ENCODE measurements around the gene ETHE1. TPM values are rescaled to one million over a fixed set of nuclear protein-coding genes. Genes with fewer than 3 reads are reported as not detected.
A peak's percentile ranks its signal among the peaks of the same experiment; 100 is the strongest.

Gene ETHE1, protein sequence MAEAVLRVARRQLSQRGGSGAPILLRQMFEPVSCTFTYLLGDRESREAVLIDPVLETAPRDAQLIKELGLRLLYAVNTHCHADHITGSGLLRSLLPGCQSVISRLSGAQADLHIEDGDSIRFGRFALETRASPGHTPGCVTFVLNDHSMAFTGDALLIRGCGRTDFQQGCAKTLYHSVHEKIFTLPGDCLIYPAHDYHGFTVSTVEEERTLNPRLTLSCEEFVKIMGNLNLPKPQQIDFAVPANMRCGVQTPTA
- 10 to 100 TPM; 19.8 to 27.9 TPM for total RNA-seq
- long read RNA-seq, donor 1, partial matches to known transcripts: 0 of 6 reads
- long read RNA-seq, donor 1, other reads (novel, unspliced or antisense): 2 of 6 reads
- long read RNA-seq, donor 2, transcript ETHE1-201 (7 exons, 963 nt): major isoform, 29 of 36 reads
- long read RNA-seq, donor 2, partial matches to known transcripts: 0 of 36 reads
- long read RNA-seq, donor 2, other reads (novel, unspliced or antisense): 5 of 36 reads

DNA sequence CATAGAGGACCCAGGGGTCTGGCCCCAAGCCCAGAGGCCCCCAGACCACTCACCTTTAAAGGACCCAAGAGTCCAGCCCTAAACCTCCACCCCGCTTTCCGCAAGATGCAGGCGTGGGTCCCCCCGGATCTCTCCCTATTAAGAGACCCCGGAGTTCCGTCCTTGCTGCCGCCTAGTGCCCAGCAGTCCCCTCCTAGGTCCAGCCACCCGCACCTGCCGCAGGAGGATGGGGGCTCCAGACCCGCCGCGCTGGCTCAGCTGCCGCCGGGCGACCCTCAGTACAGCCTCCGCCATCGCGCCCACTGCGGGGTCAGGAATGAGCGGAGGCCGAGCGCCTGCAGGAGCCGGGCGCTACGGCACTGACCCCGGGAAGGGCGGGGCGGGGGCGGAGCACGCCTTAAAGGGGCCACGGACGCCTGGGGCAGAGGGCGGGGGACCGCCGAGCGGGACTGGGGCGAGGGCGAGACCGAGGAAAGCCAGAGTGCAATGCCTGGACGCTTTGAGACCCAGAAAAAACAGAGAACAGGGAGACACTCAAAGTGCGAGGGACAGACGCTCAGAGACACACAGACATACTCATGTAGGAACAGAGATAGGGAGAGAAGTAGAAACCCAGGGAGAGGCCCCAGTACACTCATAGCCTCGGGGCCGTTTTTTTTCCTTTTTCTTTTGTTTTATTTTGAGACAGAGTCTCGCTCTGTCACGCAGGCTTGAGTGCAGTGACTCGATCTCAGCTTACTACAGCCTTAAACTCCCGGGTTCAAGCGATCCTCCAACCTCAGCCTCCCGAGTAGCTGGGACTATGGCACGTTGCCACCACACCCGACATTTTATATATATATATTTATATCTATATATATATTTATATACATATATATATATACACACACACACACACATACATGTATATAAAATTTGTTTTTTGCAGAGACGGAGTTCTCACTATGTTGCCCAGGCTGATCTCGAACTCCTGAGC, at the start of gene ETHE1:
ETHE1 (minus strand) TSS at position 318 of the 976 bp plus-strand sequence; CDS start at position 294, 24 bp downstream.
- intact Hi-C loops (cut with DNase I): no loop called here
- peak; percentile 95 for DNase-seq (ENCODE audit: low spot score)

DNA sequence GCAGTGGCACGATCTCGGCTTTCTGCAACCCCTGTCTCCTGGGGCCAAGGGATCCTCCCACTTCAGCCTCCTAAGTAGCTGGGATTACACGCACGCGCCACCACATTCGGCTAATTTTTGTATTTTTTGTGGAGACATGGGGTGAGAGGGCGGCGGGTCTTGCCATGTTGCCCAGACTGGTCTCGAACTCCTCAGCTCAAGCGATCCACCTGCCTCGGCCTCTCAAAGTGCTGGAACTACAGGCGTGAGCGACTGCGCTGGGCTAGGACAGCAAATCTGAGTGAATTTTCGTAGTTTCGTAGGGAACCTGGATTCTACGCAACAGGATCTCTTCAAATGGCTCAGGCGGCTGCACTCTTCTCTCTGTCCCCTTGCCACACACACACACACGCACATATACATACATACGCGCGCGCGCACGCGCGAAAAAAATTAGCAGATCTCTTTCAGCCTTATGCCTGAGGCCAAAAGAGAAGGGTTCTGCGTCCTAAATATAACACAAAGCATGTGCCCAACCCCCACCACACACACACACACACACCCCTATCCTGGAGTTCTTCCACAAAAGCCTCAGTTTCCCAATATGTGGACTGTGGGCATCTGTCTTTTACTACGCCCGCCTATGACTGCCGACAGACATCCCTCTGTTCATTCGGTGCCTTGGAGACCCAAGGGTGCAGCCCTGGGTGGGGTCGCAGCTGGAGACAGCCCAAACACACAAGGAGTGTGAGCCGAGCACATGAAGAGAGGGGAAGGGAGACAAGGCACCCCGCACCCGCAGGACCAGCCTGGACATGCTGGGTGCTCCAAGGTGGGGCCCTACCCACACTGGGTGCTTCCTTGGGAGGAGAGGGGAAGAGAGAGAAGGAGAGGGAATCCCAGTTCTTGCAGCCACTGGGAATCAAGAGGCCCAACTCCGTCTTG, 49.2 kb upstream of the ETHE1 start:
- intact Hi-C loops (cut with DNase I): no loop called here
- DNase-seq (ENCODE audit: low spot score): no peak

DNA sequence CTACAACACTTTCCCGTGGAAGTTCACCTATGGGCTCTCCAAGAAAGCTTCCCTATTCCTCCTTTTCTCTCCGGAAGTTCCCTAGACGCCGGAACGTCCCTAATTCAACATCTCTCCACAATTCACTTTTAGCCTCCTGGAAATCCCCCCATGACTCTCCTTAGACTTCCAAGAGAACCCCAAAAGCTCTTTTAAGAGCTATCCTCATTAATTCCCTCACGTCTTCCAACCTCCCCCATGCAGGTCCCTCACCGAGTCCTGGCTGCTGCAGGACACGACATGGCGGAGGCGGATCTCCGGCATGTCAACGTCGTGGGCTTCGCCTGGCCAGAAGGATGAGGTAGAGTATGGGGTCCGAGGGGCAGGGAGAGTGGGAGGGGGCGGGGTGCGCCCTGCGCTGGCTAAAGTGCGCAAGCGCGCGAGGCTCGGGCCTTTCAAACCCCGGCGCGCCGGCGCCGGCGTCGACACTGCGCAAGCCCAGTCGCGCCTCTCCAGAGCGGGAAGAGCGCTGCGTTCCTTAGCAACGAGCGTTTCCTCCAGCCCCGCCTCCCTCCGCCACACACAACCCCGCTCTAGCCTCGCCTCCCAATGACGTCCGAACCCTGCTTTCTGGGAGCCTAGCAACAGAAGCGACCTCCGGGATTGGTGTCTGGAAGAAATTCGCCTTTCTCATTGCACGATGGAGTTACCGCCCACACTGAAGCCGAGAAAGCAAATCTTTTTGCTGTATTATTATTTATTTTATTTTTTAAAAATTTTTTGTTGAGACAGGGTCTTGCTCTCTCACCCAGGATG, 48.4 kb upstream of the ETHE1 start, which contains the start of the genes PINLYP and XRCC1:
PINLYP (plus strand) TSS at position 646 of the 795 bp plus-strand sequence. CDS start 1,391 bp downstream, outside the sequence.
XRCC1 (minus strand) TSS at position 372 of the 795 bp plus-strand sequence; CDS start at position 303, 69 bp downstream.
- intact Hi-C loops (cut with DNase I): no loop called here
- peak; percentile 99 for DNase-seq (ENCODE audit: low spot score)

DNA sequence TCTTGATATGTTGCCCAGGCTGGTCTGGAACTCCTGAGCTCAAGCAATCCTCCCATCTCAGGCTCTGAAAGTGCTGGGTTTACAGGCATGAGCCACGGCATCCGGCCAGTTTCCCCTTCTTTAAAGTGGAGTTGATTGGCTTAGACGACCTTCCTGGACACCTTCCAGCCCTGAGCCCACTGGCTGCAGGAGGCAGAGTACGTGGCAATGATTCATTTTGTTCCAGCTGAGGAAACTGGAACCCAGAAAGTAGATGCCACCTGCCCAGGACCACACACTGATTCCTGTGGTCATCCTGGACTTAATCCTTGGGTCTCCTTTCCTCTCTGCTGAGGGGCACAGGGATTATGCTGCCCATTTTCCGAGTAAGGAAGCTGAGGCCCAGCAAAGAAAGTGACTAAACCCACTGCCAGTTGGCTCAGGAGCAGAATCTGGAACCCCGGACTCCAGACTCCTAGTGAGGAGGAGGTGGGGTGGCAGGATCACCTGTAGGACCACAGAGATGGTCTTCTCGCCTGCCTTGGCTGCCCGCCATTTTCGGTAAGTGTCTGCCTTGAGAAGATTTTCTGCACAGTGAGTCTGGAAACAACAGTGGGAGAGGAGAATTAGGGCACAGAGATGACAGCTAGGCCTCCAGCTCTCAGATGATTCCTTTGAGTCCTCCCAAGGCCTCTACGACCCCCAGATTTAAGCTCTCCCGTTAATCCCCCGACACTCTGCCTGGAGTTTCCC, 47.6 kb upstream of the ETHE1 start:
- intact Hi-C loops (cut with DNase I): no loop called here
- DNase-seq (ENCODE audit: low spot score): no peak

DNA sequence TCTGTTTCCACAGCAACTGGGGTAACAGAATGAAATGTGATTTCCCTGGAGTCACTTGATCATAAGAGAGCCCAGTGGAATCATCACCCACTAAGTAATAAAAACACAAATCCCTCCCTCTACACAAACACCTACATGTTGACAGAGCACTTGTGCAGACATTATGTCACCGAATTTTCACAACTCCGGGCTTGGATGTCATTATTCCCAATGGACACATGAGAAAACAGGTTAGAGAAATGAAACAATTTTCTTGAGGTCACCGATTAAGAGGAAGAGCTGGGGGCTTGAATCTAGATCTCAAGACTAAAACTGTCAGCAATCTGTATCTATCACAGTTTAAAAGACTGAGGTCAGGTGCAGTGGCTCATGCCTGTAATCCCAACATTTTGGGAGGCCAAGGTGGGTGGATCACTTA, 45.2 kb upstream of the ETHE1 start:
- DNase-seq (ENCODE audit: low spot score): no peak
- intact Hi-C loops (cut with DNase I): no loop called here

DNA sequence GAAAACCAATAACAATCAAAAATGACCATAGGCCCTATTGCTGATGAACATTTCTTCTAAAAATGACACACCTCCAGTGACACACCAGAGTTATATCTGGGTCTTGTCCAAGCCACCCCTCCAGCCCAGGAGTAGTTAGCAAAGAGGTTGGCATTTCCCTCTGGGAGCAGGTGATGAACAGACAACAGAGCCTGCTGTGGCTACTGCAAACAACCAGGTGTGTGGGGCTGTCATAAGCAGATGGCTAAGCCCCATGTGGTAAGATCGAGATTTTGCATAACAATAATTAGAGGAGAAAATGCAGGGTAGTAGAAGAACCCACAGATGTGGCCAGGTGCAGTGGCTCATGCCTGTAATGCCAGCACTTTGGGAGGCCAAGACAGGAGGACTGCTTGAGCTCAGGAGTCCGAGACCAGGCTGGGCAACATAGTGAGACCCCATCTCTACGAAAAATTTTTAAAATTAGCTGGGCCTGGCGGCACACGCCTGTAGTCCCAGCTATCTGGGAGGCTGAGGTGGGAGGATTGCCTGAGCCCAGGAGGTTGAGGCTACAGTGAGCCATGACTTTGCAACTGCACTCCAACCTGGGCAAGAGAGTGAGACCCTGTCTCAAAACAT, 43.3 kb upstream of the ETHE1 start:
- DNase-seq (ENCODE audit: low spot score): no peak
- intact Hi-C loops (cut with DNase I): no loop called here

DNA sequence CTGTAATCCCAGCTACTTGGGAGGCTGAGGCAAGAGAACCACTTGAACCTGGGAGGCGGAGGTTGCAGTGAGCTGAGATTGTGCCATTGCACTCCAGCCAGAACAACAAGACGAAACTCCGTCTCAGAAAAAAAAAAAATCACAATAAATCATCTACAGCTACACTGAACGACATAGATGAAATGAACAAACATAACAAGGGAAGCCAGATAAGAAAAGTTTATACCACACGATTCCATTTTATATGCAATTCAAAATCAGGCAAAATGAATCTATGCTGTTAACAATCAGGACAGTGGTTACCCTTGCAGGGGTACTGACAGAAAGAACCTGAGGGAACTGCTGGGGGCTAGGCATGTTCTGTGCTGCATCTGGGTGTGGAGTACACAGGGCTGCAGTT, 42.7 kb upstream of the ETHE1 start:
- DNase-seq (ENCODE audit: low spot score): no peak
- intact Hi-C loops (cut with DNase I): no loop called here

DNA sequence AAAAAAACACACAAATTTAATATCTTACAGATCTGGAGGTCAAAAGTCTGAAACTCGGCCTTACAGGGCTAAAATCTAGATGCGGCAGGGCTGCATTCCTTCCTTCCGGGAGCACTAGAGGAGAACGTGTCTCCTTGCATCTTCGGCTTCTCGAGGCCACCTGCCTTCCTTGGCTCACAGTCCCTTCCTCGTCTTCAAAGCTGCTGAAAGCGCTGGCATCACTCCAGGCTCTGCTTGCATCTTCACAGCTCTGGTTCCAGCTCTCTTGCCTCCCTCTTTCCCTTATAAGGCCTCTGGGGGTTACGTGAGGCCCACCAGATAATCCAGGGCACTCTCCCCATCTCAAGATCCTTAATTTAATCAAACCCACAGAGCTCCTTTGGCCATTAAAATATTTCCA, 37.8 kb upstream of the ETHE1 start:
- DNase-seq (ENCODE audit: low spot score): no peak
- intact Hi-C loops (cut with DNase I): no loop called here

DNA sequence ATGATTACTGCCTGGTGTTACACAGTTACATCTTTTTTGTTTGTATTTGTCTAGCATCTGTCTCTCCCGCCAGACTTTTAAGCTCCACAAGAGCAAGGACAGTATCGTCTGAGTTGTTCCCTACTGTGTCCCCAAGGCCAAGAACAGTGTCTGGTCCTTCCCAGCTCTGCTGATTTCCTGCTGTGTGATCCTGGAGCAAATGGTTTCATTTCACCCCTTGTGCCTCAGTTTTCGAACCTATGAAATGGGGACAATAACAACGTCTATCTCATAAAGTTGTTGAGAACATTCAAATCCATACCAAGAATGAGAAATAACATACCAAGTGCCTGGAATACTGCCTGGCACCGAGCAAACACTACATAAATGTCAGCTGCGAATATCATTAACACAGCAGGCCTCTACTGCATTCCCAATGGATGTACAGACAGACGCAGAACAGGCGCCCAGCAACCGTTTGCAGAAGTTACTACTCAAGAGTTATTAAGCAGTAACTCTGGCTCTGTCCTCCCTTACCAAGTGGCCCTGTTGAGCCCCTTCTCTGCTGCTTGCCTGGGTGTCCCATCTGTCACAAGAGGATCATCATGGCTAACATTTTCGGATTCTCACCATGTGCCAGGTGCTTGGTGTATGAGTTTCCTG, 36.9 kb upstream of the ETHE1 start:
- intact Hi-C loops (cut with DNase I): no loop called here
- no peak for DNase-seq (ENCODE audit: low spot score)

DNA sequence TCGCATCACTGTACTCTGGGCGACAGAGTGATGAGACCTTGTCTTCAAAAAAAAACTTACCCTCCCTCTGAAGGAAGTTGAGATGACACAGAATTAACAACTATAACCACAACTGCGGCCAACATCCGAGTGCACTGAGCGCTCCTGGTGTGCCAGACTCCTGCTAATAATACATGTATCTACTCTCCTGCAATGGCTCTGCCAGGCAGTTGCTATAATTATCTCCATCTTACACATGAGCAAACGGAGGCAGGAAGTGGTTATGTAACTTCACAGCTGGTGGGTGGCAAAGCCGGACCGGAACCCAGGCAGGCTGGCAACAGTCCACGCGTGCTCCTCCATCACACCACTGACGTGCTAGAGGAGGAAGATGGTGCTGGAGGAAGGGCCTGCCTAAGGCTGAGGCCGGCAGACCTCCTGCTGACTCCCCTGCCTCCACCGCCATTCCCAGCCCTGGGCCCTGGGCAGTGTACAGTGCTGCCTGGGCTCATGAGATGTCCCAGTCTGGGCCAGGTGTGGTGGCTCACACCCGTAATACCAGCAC, 35.8 kb upstream of the ETHE1 start:
- peak; percentile 94 for DNase-seq (ENCODE audit: low spot score)
- intact Hi-C loops (cut with DNase I): no loop called here

DNA sequence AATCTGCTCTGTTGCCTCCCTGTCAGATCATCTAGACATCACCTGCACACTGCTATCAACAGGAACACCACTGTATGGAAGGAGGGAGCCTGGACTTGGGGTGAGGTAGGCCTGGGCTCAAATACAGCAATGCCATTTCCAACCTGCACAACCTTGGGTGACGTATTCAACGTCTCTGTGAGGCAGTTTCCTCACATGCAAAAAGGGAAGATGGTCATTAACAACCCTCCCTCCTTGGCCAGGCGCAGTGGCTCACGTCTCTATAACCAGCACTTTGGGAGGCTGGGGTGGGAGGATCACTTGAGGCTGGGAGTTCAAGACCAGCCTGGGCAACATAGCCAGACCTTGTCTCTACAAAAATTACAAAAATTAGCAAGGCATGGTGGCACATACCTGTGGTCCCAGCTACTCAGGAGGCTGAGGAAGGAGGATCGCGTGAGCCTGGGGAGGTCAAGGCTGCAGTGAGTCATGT, 35.3 kb upstream of the ETHE1 start:
- peak; percentile 51 for DNase-seq (ENCODE audit: low spot score)
- intact Hi-C loops (cut with DNase I): no loop called here

DNA sequence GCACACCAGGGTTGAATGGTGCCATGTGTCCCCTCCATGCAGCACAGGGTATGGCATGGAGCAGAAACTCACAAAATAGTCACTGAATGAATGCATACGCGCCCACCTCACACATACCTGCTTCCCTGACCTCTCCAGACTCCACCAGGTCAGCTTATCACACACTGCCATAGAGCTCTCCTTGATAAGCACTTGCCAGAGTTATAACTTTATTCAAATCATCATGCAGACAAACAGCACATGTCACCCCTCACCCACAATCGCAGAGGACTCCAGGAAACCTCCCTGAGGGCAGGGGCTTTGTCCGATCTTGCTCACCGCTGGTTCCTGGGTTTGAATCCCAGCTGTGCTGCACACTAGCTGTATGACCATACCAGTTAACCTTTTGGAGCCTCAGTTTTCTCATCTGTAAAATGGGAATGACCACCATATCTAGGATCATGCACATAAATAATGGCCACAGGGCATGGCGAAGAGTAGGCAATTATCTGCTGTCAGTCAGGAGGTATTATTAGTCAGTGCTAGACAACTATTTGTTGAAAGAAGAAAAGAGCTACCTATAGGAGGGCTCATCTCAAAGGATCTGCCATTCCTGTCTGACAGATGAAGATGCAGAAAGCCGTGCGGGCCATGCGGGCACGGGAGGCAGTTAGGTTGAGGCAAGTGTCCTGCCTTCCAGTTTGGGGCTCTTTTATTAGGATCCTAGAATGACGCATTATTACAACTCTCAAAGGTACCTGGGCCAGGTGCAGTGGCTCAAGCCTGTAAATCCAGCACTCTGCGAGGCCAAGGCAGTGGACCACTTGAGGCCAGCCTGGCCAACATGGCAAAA, 34.4 kb upstream of the ETHE1 start:
- no peak for DNase-seq (ENCODE audit: low spot score)
- intact Hi-C loops (cut with DNase I): no loop called here

DNA sequence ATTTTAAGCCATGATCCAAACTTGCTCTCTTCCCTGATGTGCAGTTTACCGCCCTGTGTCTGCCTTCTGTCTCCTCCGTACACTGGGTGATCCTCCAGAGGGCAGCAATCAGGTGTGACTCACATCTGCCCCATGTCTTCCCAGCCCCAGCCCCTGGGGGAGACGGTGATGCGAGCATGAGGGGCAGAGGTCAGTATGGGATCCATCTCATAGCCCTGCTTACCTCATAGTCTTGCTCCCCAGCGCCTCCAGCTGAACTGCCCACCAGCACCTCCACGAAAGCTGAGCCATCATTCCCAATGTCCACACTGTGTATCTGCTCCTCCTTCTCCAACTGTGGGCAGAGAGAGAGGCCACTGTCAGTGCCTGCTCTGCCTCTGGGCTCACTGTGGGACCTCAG, 33.7 kb upstream of the ETHE1 start:
- intact Hi-C loops (cut with DNase I): no loop called here
- no peak for DNase-seq (ENCODE audit: low spot score)

DNA sequence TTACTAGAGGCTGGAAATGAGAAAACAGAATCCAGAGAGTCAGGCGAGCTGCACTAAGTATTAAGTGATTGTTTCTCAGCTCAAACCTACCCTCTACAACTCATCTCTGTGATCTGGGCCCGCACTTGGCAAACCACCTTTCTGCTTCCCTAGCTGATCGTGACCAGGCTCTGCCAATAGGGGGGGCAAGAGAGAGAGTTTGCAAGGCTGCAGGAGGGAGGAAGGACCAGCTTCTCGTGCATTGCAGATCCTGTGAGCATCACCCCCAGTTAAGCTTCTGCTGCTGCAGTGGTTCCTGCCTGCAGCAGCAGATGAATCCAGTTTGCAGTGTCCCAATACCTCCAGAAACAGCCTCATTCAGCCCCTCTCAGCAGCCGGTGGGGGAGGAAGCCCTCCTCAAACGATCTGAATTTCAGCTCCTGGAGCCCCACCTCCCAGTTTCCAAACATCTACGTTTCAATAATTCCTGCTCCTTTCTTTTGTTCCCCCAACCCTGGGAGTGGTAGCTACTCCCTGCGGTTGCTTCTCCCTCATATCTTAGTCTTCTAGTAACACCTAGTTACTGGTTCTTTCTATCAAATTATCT, 28.3 kb upstream of the ETHE1 start:
- DNase-seq (ENCODE audit: low spot score): no peak

More for the DNA sequence above, 28.3 kb upstream of the ETHE1 start:
- intact Hi-C loops (cut with DNase I): loop anchor here in 1 of 2 donors (10.0 kb wide), 1 partner anchor 100 kb away; no protein-coding TSS in a partner anchor
